Hepatocyte (in vitro differentiated cells): Measurements from ENCODE around the gene SHOC2. TPM values are rescaled to one million over a fixed set of nuclear protein-coding genes. Genes with fewer than 3 reads are reported as not detected.

Source experiments
- DNase-seq: peaks from one replicate; pipeline ENCODE4 v3.0.0-alpha.2; 2016; ENCODE audit warnings: low spot score
- H2AFZ ChIP-seq: fragments of 200-600 bp; sonication (generic); 2 replicates; pipeline ENCODE4 v1.6.0; 2016; ENCODE audit warnings: antibody characterized with exemption, mild to moderate bottlenecking
- H3K27ac ChIP-seq: fragments of 200-600 bp; sonication (generic); 2 replicates; pipeline ENCODE4 v1.5.1; 2016; ENCODE audit warnings: mild to moderate bottlenecking
- H3K27me3 ChIP-seq: fragments of 200-600 bp; sonication (generic); 2 replicates; pipeline ENCODE4 v1.6.1; 2016
- H3K36me3 ChIP-seq: fragments of 200-600 bp; sonication (generic); replicated peaks from 2 replicates; pipeline ENCODE4 v1.5.1; 2016; ENCODE audit warnings: low read depth; ENCODE audit not compliant: insufficient read depth
- H3K4me1 ChIP-seq: fragments of 200-600 bp; sonication (generic); 2 replicates; pipeline ENCODE4 v1.5.1; 2016; ENCODE audit warnings: mild to moderate bottlenecking, moderate library complexity; ENCODE audit not compliant: insufficient read depth
- H3K4me2 ChIP-seq: fragments of 200-600 bp; sonication (generic); 2 replicates; pipeline ENCODE4 v1.6.0; 2016
- H3K4me3 ChIP-seq: fragments of 200-600 bp; sonication (generic); 2 replicates; pipeline ENCODE4 v1.5.1; 2016; ENCODE audit warnings: mild to moderate bottlenecking
- H3K79me2 ChIP-seq: fragments of 200-600 bp; sonication (generic); 2 replicates; pipeline ENCODE4 v1.6.0; 2017; ENCODE audit warnings: mild to moderate bottlenecking
- H3K9me2 ChIP-seq: fragments of 200-600 bp; sonication (generic); replicated peaks from 2 replicates; pipeline ENCODE4 v1.6.0; 2017; ENCODE audit warnings: mild to moderate bottlenecking; ENCODE audit not compliant: insufficient read depth
- H3K9me3 ChIP-seq: fragments of 200-600 bp; sonication (generic); 2 replicates; pipeline ENCODE4 v1.5.1; 2016; ENCODE audit warnings: low read depth, mild to moderate bottlenecking
- H4K20me1 ChIP-seq: fragments of 200-600 bp; sonication (generic); 2 replicates; pipeline ENCODE4 v1.6.0; 2016; ENCODE audit warnings: mild to moderate bottlenecking; ENCODE audit not compliant: insufficient read depth, poor library complexity, severe bottlenecking
- CTCF ChIP-seq: fragments of 200-600 bp; sonication (generic); IDR thresholded peaks from 2 replicates; pipeline ENCODE4 v1.5.1; 2016; ENCODE audit warnings: antibody characterized with exemption, mild to moderate bottlenecking; ENCODE audit not compliant: poor library complexity
- EZH2 ChIP-seq: fragments of 200-600 bp; sonication (generic); IDR thresholded peaks from 2 replicates; pipeline ENCODE4 v1.6.1; 2016; ENCODE audit warnings: antibody characterized with exemption, mild to moderate bottlenecking, borderline replicate concordance
- EZH2phosphoT487 ChIP-seq: fragments of 200-600 bp; sonication (generic); IDR thresholded peaks from one replicate; pipeline ENCODE4 v1.6.1; 2018; ENCODE audit warnings: antibody characterized with exemption, mild to moderate bottlenecking, low read depth, moderate library complexity; ENCODE audit not compliant: unreplicated experiment, severe bottlenecking
- WGBS: methylation state at CpG from one replicate; pipeline ENCODE4 v1.1.6; 2016; ENCODE audit warnings: low lambda C conversion rate; ENCODE audit errors: missing lambda C conversion rate; 5-methylcytosine and 5-hydroxymethylcytosine counted together
- polyA plus RNA-seq: library from polyadenylated mRNA; unstranded; fragments of >200 nt; fragmentation: Nextera tagmentation; extraction: Ambion mirVana; gene quantifications from 2 replicates; pipeline ENCODE4 v1.2.1, GENCODE V29; 2016
- total RNA-seq: library from RNA; depleted of rRNA; stranded (reverse); fragments of >200 nt; gene quantifications from 2 replicates; pipeline ENCODE4 v1.2.3, GENCODE V29; 2014

The SHOC2 gene
- total and polyA plus RNA-seq, 2 experiments from 2014 or later: 27.5 to 58.9 TPM

GRCh38 chr10:110971638-110972037 lies 52.2 kb downstream of the SHOC2 start:
- H3K9me2 ChIP-seq: no peaks in the 10 kb centered on the region
- H3K27me3 ChIP-seq: no peaks in the 10 kb centered on the region
- peaks cover 18% of the 10 kb centered on the region for H4K20me1 ChIP-seq
- no peaks in the 10 kb centered on the region for H3K9me3 ChIP-seq
- no peaks in the 10 kb centered on the region for H3K36me3 ChIP-seq
- no peak overlapping the region for H2AFZ ChIP-seq
- no peak overlapping the region for H3K4me2 ChIP-seq
- no peak for DNase-seq
- no peaks in the 10 kb centered on the region for H3K4me1 ChIP-seq
- H3K79me2 ChIP-seq: peaks cover 97% of the 10 kb centered on the region
- TF ChIP-seq EZH2 (no peak), EZH2phosphoT487 (no peak), CTCF (no peak)
- no peak overlapping the region for H3K4me3 ChIP-seq
- no peak overlapping the region for H3K27ac ChIP-seq

GRCh38 chr10:110972231-110973134 lies 53.1 kb downstream of the SHOC2 start:
- TF ChIP-seq EZH2phosphoT487: no peak
- TF ChIP-seq CTCF: no peak
- Histone ChIP-seq H4K20me1 (peaks cover 18% of the 10 kb centered on the region), H3K36me3 (no peaks in the 10 kb centered on the region), H3K27ac (no peak overlapping the region), H3K27me3 (no peaks in the 10 kb centered on the region), H3K4me1 (no peaks in the 10 kb centered on the region), H3K79me2 (peaks cover 98% of the 10 kb centered on the region), H3K4me3 (no peak overlapping the region), H2AFZ (no peak overlapping the region), H3K9me2 (no peaks in the 10 kb centered on the region), H3K9me3 (no peaks in the 10 kb centered on the region), H3K4me2 (no peak overlapping the region)
- DNase-seq: no peak
- WGBS: 79% methylated on average over 5 of the region's 5 CpGs

- Histone ChIP-seq H3K79me2 (peaks cover 97% of the 10 kb centered on the region), H3K27ac (no peak overlapping the region), H3K4me2 (no peak overlapping the region), H3K4me3 (no peak overlapping the region), H3K9me2 (no peaks in the 10 kb centered on the region), H3K4me1 (no peaks in the 10 kb centered on the region), H3K9me3 (no peaks in the 10 kb centered on the region), H2AFZ (no peak overlapping the region), H3K36me3 (no peaks in the 10 kb centered on the region), H3K27me3 (no peaks in the 10 kb centered on the region), H4K20me1 (peaks cover 20% of the 10 kb centered on the region)
- no peak for DNase-seq
- WGBS: 89% methylated on average over 3 of the region's 3 CpGs
- TF ChIP-seq EZH2 (no peak), EZH2phosphoT487 (no peak), CTCF (no peak)
Measured at GRCh38 chr10:110973400-110973799, 54.0 kb downstream of the SHOC2 start.
